Fibroblast of pulmonary artery (primary cell): Measurements from ENCODE around the gene CERT1.

Experiments used
- DNase-seq: peaks from one replicate; pipeline ENCODE4 v3.0.0-alpha.2; 2010; ENCODE audit warnings: low read depth
- H3K4me3 ChIP-seq: replicated peaks from 2 replicates; pipeline ENCODE4 v1.5.1; 2011; ENCODE audit warnings: low read depth, mild to moderate bottlenecking, control low read depth, low read length, moderate library complexity
- CTCF ChIP-seq: IDR thresholded peaks from 2 replicates; pipeline ENCODE4 v1.5.1; 2011; ENCODE audit warnings: mild to moderate bottlenecking, control low read depth, low read length, inconsistent platforms; ENCODE audit errors: missing control alignments

Gene CERT1

GRCh38 chr5:75465480-75465879 is 45.9 kb downstream of the CERT1 start:
- peak; percentile 89 for DNase-seq
- no peak overlapping the region for H3K4me3 ChIP-seq
- no peak for TF ChIP-seq CTCF

- TF ChIP-seq CTCF, result no peak
- DNase-seq, result no peak
- H3K4me3 ChIP-seq, result no peak overlapping the region
These were observed 47.7 kb downstream of the CERT1 start for GRCh38 chr5:75463726-75464125.

- no peak for TF ChIP-seq CTCF
- DNase-seq, result peak; percentile 54
- no peak overlapping the region for H3K4me3 ChIP-seq
These were observed 49.8 kb downstream of the CERT1 start for GRCh38 chr5:75461679-75462078.

- peak; percentile 16 for DNase-seq
- no peak for TF ChIP-seq CTCF
- no peak overlapping the region for H3K4me3 ChIP-seq
These were observed 50.4 kb downstream of the CERT1 start for GRCh38 chr5:75460942-75461610.

- H3K4me3 ChIP-seq, result no peak overlapping the region
- DNase-seq, result no peak
- no peak for TF ChIP-seq CTCF
These were observed 50.9 kb downstream of the CERT1 start for GRCh38 chr5:75460532-75460931.

GRCh38 chr5:75457691-75458090 is 53.7 kb downstream of the CERT1 start:
- no peak for TF ChIP-seq CTCF
- no peak for DNase-seq
- no peak overlapping the region for H3K4me3 ChIP-seq

- no peak for DNase-seq
- H3K4me3 ChIP-seq, result no peak overlapping the region
- no peak for TF ChIP-seq CTCF
These were observed 54.3 kb downstream of the CERT1 start for GRCh38 chr5:75457161-75457560.
